Nephron progenitor cell (in vitro differentiated cells): ENCODE results near the gene SV2C.

Source experiments
- DNase-seq: peaks from one replicate; pipeline ENCODE4 v3.0.0; 2021
- H3K27ac Mint-ChIP-seq: 2 replicates; pipeline ENCODE4 v1.8.0; 2021; ENCODE audit warnings: mild to moderate bottlenecking, moderate library complexity, mixed read lengths
- H3K27me3 Mint-ChIP-seq: 2 replicates; pipeline ENCODE4 v1.8.0; 2021; ENCODE audit warnings: mild to moderate bottlenecking, low read depth, mixed read lengths; ENCODE audit not compliant: poor library complexity
- H3K36me3 Mint-ChIP-seq: 2 replicates; pipeline ENCODE4 v1.8.0; 2021; ENCODE audit warnings: low read depth, mixed read lengths
- H3K4me1 Mint-ChIP-seq: 2 replicates; pipeline ENCODE4 v1.8.0; 2021; ENCODE audit warnings: mixed read lengths
- H3K4me3 Mint-ChIP-seq: 2 replicates; pipeline ENCODE4 v1.8.0; 2021; ENCODE audit warnings: mild to moderate bottlenecking, moderate library complexity, mixed read lengths
- H3K9me3 Mint-ChIP-seq: 2 replicates; pipeline ENCODE4 v1.8.0; 2021; ENCODE audit warnings: mild to moderate bottlenecking, moderate library complexity, mixed read lengths
- TF ChIP-seq, protein P1 (sequence below): fragments of 200-600 bp; sonication (generic); IDR thresholded peaks from 2 replicates; pipeline ENCODE4 v1.5.0; 2021; ENCODE audit warnings: antibody characterized with exemption

Gene SV2C

GRCh38 chr5:76193635-76194034 is 110.5 kb downstream of the SV2C start:
- H3K27ac Mint-ChIP-seq, result no peak overlapping the region
- H3K4me3 Mint-ChIP-seq, result no peak overlapping the region
- no peaks in the 10 kb centered on the region for H3K4me1 Mint-ChIP-seq
- TF ChIP-seq, protein P1, sequence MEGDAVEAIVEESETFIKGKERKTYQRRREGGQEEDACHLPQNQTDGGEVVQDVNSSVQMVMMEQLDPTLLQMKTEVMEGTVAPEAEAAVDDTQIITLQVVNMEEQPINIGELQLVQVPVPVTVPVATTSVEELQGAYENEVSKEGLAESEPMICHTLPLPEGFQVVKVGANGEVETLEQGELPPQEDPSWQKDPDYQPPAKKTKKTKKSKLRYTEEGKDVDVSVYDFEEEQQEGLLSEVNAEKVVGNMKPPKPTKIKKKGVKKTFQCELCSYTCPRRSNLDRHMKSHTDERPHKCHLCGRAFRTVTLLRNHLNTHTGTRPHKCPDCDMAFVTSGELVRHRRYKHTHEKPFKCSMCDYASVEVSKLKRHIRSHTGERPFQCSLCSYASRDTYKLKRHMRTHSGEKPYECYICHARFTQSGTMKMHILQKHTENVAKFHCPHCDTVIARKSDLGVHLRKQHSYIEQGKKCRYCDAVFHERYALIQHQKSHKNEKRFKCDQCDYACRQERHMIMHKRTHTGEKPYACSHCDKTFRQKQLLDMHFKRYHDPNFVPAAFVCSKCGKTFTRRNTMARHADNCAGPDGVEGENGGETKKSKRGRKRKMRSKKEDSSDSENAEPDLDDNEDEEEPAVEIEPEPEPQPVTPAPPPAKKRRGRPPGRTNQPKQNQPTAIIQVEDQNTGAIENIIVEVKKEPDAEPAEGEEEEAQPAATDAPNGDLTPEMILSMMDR, result no peak
- H3K9me3 Mint-ChIP-seq, result no peaks in the 10 kb centered on the region
- no peak for DNase-seq
- H3K36me3 Mint-ChIP-seq, result no peaks in the 10 kb centered on the region
- H3K27me3 Mint-ChIP-seq, result peaks cover 5% of the 10 kb centered on the region

- no peak overlapping the region for H3K27ac Mint-ChIP-seq
Measured at GRCh38 chr5:76194340-76194739, 111.2 kb downstream of the SV2C start.

DNA sequence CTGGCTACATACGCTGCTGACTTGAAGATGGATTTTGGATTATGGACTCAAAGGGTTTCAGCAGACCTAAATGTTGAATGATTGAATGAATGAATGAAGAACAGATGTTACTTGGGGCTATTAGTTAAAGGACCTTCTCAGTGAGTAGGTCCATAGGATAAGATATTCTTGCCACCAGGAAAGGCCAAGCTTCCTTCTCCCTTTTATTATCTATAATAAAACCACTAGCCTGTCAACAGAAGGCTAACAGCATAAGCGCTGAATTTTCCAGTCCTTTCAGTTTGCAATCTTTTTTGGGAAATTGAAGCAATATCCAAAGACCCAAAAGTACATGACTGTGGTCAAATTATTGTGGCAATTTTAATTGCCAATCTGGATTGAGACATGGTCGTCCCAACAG is 113.3 kb downstream of the SV2C start:
- H3K27ac Mint-ChIP-seq, result no peak overlapping the region
- no peaks in the 10 kb centered on the region for H3K36me3 Mint-ChIP-seq
- TF ChIP-seq, protein P1, result no peak
- no peaks in the 10 kb centered on the region for H3K27me3 Mint-ChIP-seq
- peaks cover 8% of the 10 kb centered on the region for H3K4me1 Mint-ChIP-seq
- no peak overlapping the region for H3K4me3 Mint-ChIP-seq
- no peaks in the 10 kb centered on the region for H3K9me3 Mint-ChIP-seq
- DNase-seq, result no peak

More at GRCh38 chr5:76194340-76194739, 111.2 kb downstream of the SV2C start:
- no peak overlapping the region for H3K4me3 Mint-ChIP-seq
- no peaks in the 10 kb centered on the region for H3K36me3 Mint-ChIP-seq
- peaks cover 4% of the 10 kb centered on the region for H3K4me1 Mint-ChIP-seq
- peaks cover 5% of the 10 kb centered on the region for H3K27me3 Mint-ChIP-seq
- DNase-seq, result no peak
- TF ChIP-seq, protein P1, result no peak
- H3K9me3 Mint-ChIP-seq, result no peaks in the 10 kb centered on the region

DNA sequence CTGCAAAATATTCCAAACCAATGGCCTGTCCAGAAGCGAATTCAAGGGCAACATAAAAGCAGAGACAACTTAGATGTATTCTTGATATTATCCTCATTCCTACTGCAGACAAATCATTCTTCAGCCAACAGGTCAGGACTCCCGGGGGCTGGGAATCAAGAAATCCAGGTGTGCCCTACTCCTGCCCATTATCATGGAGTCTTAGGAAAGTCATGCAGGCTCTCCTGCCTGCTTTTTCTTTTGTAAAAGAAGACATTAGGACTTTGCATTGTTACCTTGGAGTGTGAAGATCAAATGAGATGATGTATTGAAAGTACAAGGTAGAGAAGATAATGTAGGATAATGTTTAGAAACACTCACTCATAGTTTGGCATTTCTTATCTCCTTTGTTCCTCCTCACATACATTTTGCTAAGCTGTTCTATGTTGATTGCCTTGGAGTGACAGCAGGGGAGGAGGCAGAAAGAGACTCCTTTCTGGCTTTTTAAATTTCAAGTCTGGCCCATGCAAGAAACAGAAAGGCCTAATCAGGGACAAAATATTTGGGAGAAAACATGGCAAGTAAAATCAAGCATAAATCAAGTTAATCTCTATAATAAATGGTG is 113.8 kb downstream of the SV2C start:
- Mint-ChIP-seq H3K9me3 (no peaks in the 10 kb centered on the region), H3K36me3 (no peaks in the 10 kb centered on the region), H3K27ac (no peak overlapping the region), H3K4me3 (no peak overlapping the region), H3K4me1 (peaks cover 8% of the 10 kb centered on the region), H3K27me3 (no peaks in the 10 kb centered on the region)
- DNase-seq, result no peak
- TF ChIP-seq, protein P1, result no peak

DNA sequence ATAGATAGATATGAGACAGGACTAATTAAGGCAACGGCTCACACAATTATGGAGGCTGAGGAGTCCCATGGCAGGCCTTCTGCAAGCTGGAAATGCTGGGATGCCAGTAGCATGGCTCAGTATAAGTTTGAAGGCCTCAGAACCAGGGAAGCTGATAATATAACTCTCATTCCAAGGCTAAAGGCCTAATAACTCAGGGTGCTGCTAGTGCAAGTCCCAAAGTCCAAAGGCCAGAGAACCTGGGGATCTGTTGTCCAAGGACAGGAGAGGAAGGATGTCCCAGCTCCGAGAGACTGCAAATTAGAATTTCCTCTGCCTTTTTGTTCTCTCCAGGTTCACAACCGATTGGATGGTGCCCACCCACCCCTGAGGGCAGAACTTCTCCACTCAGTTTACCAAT is 114.5 kb downstream of the SV2C start:
- Mint-ChIP-seq H3K4me1 (peaks cover 8% of the 10 kb centered on the region), H3K27ac (no peak overlapping the region), H3K36me3 (no peaks in the 10 kb centered on the region), H3K27me3 (no peaks in the 10 kb centered on the region), H3K9me3 (no peaks in the 10 kb centered on the region), H3K4me3 (no peak overlapping the region)
- no peak for DNase-seq
- TF ChIP-seq, protein P1, result no peak
